ENCODE measurements around the gene STX1B.

Gene STX1B

GRCh38 chr16:31002862-31003341 lies 7.5 kb downstream of the STX1B start:
- no peak for TF ChIP-seq CTCF (IDR thresholded peaks at IDR 0.05)
- Histone ChIP-seq H3K4me1 (ENCODE audit: control insufficient read depth in 1 of 2, insufficient read depth in 1 of 2, low read depth in 1 of 2, low read length in 1 of 2) (no peaks in the 10 kb centered on the region), H3K4me3 (ENCODE audit: low read depth in 1 of 2, low read length in 1 of 2) (no peak overlapping the region), H3K36me3 (no peaks in the 10 kb centered on the region), H3K27ac (no peak overlapping the region), H3K9me3 (no peaks in the 10 kb centered on the region), H3K27me3 (peaks cover 49% of the 10 kb centered on the region)

GRCh38 chr16:31002250-31002700 lies 8.2 kb downstream of the STX1B start:
- no peaks in the 10 kb centered on the region for H3K36me3 ChIP-seq
- peaks cover 49% of the 10 kb centered on the region for H3K27me3 ChIP-seq
- H3K27ac ChIP-seq: no peak overlapping the region
- TF ChIP-seq CTCF (IDR thresholded peaks at IDR 0.05): no peak
- peaks cover 5% of the 10 kb centered on the region in 2 experiments for H3K4me1 ChIP-seq (ENCODE audit: control insufficient read depth in 1 of 2, insufficient read depth in 1 of 2, low read depth in 1 of 2, low read length in 1 of 2)
- no peak overlapping the region for H3K4me3 ChIP-seq (ENCODE audit: low read depth in 1 of 2, low read length in 1 of 2)
- H3K9me3 ChIP-seq: no peaks in the 10 kb centered on the region

- Histone ChIP-seq H3K27ac (no peak overlapping the region), H3K27me3 (peaks cover 48% of the 10 kb centered on the region), H3K9me3 (no peaks in the 10 kb centered on the region), H3K36me3 (no peaks in the 10 kb centered on the region), H3K4me1 (ENCODE audit: control insufficient read depth in 1 of 2, insufficient read depth in 1 of 2, low read depth in 1 of 2, low read length in 1 of 2) (peaks cover 9 to 11% of the 10 kb centered on the region in 2 experiments), H3K4me3 (ENCODE audit: low read depth in 1 of 2, low read length in 1 of 2) (no peak overlapping the region)
- TF ChIP-seq CTCF (IDR thresholded peaks at IDR 0.05): no peak
Observed at GRCh38 chr16:31001507-31002249, 8.8 kb downstream of the STX1B start.

- no peak for TF ChIP-seq CTCF (IDR thresholded peaks at IDR 0.05)
- Histone ChIP-seq H3K36me3 (no peaks in the 10 kb centered on the region), H3K27me3 (peaks cover 48% of the 10 kb centered on the region), H3K9me3 (no peaks in the 10 kb centered on the region), H3K27ac (no peak overlapping the region), H3K4me3 (ENCODE audit: low read depth in 1 of 2, low read length in 1 of 2) (no peak overlapping the region), H3K4me1 (ENCODE audit: control insufficient read depth in 1 of 2, insufficient read depth in 1 of 2, low read depth in 1 of 2, low read length in 1 of 2) (peaks cover 9 to 14% of the 10 kb centered on the region in 2 experiments)
Observed at GRCh38 chr16:31000671-31001382, 9.6 kb downstream of the STX1B start.

GRCh38 chr16:30998852-30999761 lies 11.3 kb downstream of the STX1B start:
- H3K4me3 ChIP-seq (ENCODE audit: low read depth in 1 of 2, low read length in 1 of 2): no peak overlapping the region
- H3K27ac ChIP-seq: no peak overlapping the region
- peaks cover 12 to 14% of the 10 kb centered on the region in 2 experiments for H3K4me1 ChIP-seq (ENCODE audit: control insufficient read depth in 1 of 2, insufficient read depth in 1 of 2, low read depth in 1 of 2, low read length in 1 of 2)

More at GRCh38 chr16:30998852-30999761, 11.3 kb downstream of the STX1B start:
- TF ChIP-seq CTCF (IDR thresholded peaks at IDR 0.05): no peak
- Histone ChIP-seq H3K27me3 (peaks cover 39% of the 10 kb centered on the region), H3K36me3 (no peaks in the 10 kb centered on the region), H3K9me3 (no peaks in the 10 kb centered on the region)
